Fibroblast of peridontal ligament (primary cell): ENCODE data around the gene KCNQ5.
A peak's percentile ranks its signal among the peaks of the same experiment; 100 is the strongest.

Source experiments
- DNase-seq: peaks from one replicate; pipeline ENCODE4 v3.0.0-alpha.2; 2010; ENCODE audit errors: extremely low read depth

The KCNQ5 gene

DNA sequence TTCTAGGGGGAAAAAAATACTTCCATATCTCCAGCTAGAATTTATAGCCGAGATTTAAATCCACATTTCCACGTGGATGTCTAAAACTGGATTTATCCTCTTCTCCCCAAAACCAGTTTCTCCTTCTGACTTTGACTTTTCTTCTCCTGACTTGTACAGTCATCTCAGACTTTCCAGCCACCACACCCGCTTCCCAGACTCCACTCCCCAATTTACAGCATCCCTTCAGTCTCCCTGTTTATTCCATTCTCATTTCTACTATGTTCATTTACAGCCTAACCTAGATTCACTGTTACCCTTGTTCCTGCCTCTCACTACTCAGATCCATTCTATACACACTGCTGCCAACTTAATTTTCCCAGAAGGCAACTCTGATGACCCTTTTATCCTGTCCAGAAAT is 378.6 kb downstream of the KCNQ5 start:
- no peak for DNase-seq

DNA sequence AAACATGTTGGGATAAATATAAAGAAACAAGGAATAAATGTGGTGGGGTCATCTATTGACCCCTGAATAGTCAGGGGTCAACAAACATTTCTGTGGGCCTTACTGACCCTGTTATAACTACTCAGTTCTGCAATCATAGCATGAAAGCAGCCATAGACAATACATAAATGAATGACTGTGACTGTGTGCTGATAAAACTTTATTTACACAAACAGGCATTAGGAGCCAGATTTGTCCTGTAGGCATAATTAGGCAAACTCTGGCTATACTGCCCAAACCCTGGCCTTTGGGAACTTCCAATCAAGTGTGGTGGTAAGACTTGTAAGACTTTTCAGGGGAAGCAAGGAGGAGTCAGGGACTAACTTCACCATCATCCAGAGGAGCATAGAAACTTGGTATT is 380.7 kb downstream of the KCNQ5 start:
- no peak for DNase-seq

DNA sequence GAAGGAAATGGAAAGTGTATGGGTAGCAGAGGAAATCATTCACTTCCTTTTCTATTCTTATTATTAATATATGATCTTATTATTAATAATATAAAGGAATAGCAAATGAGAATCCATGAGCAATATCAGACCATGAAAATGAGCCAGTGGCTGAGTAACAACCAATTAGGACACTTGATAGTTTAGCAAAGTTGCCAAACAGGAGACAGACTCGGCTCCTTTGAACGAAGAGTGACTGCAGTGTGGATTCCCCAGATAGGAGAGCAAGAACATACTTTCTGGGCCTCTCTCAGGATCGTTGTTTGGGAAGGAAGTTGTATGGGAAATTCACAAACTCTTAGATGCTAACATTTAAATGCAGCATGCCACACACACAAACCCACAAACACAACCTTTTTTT is 381.4 kb downstream of the KCNQ5 start:
- DNase-seq, result no peak

GRCh38 chr6:73004231-73004630 is 382.4 kb downstream of the KCNQ5 start:
- no peak for DNase-seq

GRCh38 chr6:73004861-73005260 is 383.0 kb downstream of the KCNQ5 start:
- no peak for DNase-seq

DNA sequence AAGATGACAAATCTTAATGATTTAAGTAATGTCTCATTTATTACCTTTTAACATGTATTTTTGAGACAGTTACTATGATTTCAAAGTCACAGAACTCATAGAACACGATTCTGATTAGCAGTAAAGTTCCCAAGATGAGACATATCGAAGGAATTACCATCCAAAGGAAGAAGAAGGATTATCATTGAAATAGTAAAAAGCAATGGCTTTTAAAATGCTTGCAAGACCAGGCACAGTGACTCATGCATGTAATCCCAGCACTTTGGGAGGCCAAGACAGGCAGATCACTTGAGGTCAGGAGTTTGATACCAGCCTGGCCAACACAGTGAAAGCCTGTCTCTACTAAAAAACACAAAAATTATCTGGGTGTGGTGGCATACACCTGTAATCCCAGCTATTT is 384.3 kb downstream of the KCNQ5 start:
- peak; percentile 18 for DNase-seq

DNA sequence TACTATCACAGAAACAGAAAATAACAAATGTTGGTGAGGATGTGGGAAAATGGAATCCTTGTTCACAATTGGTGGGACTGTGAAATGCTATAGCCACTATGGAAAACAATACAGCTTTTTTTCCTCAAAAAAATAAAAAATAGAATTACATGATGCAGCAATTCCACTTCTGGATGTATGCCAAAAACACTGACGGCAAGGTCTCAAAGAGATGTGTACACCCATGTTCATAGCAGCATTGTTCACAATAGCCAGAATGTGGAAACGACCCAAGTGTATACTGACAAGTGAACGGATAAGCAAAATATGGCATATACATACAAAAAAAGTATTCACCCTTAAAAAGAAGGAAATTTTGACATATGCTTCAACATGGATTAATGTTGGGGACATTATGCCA is 390.1 kb downstream of the KCNQ5 start:
- DNase-seq, result no peak

DNA sequence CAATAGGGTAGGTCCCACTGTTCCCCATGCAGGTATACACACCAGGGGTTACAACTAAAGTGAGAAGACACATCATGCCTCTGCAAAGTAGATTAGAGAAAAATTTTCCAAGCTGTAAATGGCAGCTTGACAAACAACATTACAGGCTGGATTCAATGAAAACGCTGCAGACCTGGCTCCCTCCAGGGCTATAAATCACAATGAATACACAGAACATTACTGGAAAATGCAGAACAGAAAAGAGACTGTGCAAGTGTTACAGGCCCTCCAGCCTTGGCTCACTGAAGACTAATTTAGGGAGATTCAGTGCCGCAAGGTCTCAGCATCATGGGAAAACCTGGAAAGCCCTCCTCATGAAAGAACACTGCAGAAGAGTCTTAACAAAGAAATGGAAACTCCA is 395.6 kb downstream of the KCNQ5 start:
- no peak for DNase-seq

GRCh38 chr6:73024598-73024997 is 402.7 kb downstream of the KCNQ5 start:
- no peak for DNase-seq

DNA sequence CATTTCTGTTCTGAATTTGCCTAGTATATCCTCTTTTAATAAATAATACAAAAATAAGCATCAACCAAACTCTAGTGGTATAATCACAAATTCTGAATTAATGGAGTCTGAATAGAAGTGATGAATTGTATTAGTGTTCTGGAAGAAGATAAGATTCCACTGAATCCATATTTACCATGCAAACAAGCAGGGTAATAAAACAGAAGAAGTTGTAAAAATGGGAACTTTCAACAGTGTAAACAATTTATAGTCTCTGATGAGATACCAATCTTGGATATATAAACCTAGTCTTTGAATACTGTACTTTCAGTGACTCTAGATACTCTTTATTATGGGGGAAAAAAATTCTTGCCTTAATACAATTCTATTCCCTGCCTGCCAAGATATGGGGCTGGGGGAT is 405.8 kb downstream of the KCNQ5 start:
- no peak for DNase-seq

- no peak for DNase-seq
These were observed 406.4 kb downstream of the KCNQ5 start for GRCh38 chr6:73028124-73028766.

GRCh38 chr6:73028893-73029450 is 407.1 kb downstream of the KCNQ5 start:
- DNase-seq, result no peak

- no peak for DNase-seq
These were observed 408.4 kb downstream of the KCNQ5 start for GRCh38 chr6:73030257-73030656.

DNA sequence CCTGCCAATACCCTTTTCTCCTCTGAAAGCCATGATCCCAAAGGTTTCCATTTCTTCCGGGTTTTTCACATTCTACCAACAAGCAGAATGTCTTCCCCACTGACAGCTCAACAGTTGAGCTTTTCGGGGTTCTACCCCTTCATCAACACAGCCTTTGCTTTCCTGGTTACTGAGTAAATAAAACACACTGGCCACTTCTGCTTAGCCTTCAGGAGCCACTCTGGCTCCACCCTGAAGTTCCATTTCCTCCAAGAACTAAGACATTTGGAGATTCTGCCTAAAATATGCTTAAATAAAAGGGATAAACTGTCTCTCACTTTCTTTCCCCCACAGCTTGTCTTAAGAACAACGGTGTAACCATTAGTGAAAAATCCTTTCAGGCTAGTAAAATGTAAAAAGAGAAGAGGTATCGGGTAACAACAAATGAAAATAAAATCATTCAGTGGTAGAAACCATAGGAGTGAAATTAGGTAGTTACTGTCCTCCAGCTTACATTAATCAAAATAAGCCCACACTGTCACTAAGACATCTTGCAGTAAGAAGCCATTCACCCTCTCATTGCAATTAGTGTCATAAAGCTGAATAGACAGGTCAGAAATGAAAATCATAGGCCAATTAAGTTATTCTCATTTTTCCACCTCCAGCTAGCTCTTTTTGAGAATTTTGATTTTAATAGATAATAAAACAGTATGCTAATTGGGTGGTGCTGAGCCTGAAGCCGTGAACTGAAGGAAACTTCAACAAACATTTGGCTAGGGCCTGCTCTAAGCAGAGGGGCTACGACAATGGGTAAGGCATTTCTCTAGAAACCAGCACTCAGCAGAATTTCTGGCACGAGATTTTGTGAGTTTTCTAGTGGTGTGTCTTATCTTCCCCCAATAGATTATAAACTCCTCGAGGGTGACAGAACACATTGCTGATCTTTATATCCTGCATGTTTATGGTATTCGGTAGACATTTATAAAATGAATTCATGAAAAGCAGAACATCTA is 409.2 kb downstream of the KCNQ5 start:
- no peak for DNase-seq

DNA sequence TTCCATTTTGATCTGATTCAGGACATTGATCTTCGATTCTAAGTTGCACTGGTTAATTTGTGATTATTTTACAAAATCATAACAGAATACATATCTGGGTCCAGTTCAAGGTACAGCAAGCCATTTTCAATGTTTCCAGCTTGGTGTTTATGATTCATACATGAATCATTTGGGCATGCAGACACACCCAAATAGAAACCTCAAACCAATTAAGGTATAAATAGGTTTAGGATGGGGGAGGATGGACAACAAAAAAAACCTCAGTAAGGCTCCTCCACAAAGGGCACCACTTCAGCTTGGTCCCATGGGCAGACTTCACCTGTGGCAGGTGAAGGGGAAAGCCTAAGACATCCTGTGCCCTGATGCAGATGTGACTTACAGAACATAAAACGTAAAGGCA is 410.7 kb downstream of the KCNQ5 start:
- peak; percentile 21 for DNase-seq

DNA sequence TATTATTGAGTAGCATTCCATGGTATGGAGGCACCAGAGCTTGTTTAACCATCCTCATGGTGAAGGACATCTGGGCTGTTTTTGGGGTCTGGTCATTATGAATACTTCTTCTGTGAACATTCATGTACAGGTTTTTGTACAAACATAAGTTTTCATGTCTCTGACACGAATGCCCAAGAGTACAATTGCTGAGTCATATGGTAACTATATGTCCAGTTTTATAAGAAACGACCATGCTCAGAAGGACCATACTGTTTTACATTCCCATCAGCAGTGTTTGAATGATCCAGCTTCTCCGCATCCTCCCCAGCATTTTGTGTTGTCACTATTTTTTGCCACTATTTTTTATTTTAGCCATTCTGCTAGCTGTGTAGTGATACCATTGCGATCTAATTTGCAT is 414.8 kb downstream of the KCNQ5 start:
- no peak for DNase-seq

GRCh38 chr6:73041051-73041450 is 419.2 kb downstream of the KCNQ5 start:
- no peak for DNase-seq

DNA sequence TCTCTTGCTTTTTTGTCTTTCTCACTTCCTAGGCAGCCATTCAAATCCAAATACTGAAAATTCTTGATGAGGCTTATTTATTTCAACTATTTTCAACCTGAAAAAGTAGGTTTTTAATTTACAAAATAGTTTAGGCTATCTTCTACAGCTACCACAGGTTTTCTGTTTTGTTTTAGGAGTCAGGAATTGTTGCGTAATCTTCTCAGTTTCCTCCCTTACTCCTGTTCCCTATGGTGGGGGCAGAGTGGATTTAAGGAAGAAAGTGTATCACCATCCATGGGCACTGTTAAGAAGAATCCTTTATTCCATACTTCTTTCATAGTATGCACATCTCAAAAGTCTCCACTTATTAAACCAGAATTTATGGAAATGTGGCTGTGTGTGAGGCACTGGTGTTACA is 421.0 kb downstream of the KCNQ5 start:
- peak; percentile 15 for DNase-seq

DNA sequence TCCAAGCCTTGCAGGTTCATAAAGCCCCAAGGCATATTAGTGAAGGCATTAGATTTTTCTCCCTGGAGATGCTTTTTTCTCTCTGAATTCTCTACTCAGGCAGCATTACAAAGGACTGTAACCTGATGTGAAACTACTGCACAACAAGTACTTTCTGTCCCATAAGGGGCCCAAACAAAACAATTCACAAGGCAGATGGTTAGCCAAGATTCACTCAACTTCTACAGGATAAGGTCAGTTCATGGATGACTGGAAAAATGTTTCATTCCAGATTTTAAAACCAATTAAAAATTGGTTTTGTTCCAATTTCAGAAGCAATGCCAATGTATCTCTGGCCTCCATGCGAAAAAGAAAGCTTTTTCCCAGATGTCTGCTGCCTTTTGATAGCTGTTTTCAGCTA is 421.6 kb downstream of the KCNQ5 start:
- peak; percentile 42 for DNase-seq

DNA sequence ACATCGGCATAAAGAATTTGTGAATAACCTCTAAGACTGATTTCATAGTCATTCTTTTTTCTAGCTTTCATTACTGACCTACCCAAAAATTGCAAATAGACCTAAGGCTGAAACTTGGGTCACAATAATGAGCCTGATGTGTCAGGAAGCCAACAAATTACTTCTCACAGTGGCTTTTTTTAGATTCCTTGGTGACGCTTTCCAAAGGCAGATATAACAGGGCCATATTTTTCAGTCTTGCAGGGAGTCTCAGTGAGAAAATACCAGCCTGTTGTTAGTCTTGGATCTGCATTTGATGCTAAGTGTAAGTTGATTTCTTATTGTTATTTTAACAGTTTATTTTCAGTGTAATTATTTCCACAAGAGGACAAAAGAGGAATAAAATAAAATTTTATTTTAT is 423.7 kb downstream of the KCNQ5 start:
- DNase-seq, result no peak

GRCh38 chr6:73047801-73048200 is 425.9 kb downstream of the KCNQ5 start:
- DNase-seq, result no peak

- DNase-seq, result no peak
These were observed 428.2 kb downstream of the KCNQ5 start for GRCh38 chr6:73049971-73050594.
